Tibial nerve (tissue), 4 donors: ENCODE data around the gene P2RX6.

ENCODE experiments used
- CTCF ChIP-seq, 5 experiments: fragments of 200-600 bp in 3 of 5; fragments of 450-650 bp in 2 of 5; sonication (generic) in 3 of 5; IDR thresholded peaks; one replicate each; pipeline ENCODE4 v1.5.1; 2016 to 2019; ENCODE audit warnings: antibody characterized with exemption in 5 of 5, mild to moderate bottlenecking in 3 of 5, moderate library complexity in 2 of 5
- EP300 ChIP-seq, 2 donors: sonication (generic); formaldehyde crosslinking; IDR thresholded peaks; one replicate each; pipeline ENCODE4 v1.6.1; 2017; ENCODE audit warnings: antibody characterized with exemption in 2 of 2, mild to moderate bottlenecking in 1 of 2
- POLR2A ChIP-seq, 2 donors: fragments of 450-650 bp; IDR thresholded peaks; one replicate each; pipeline ENCODE4 v1.6.1; 2017; ENCODE audit warnings: antibody characterized with exemption in 2 of 2, mild to moderate bottlenecking in 2 of 2, moderate library complexity in 2 of 2

- TF ChIP-seq CTCF (IDR thresholded peaks at IDR 0.05): no peak
- TF ChIP-seq EP300 (IDR thresholded peaks at IDR 0.05): no peak
- no peak for TF ChIP-seq POLR2A (IDR thresholded peaks at IDR 0.05)
Measured at GRCh38 chr22:21020802-21021429, 6.0 kb downstream of the P2RX6 start.
